ENCODE data around the gene THAP3. TPM values are rescaled to one million over a fixed set of nuclear protein-coding genes. Genes with fewer than 3 reads are reported as not detected.

THAP3 gene
- total and polyA plus RNA-seq, 9 of the 15 experiments (the other 6 are each of a cell fraction or from before 2014, with no cell fraction given): 1.9 to 31.2 (median 18.2) TPM

DNA sequence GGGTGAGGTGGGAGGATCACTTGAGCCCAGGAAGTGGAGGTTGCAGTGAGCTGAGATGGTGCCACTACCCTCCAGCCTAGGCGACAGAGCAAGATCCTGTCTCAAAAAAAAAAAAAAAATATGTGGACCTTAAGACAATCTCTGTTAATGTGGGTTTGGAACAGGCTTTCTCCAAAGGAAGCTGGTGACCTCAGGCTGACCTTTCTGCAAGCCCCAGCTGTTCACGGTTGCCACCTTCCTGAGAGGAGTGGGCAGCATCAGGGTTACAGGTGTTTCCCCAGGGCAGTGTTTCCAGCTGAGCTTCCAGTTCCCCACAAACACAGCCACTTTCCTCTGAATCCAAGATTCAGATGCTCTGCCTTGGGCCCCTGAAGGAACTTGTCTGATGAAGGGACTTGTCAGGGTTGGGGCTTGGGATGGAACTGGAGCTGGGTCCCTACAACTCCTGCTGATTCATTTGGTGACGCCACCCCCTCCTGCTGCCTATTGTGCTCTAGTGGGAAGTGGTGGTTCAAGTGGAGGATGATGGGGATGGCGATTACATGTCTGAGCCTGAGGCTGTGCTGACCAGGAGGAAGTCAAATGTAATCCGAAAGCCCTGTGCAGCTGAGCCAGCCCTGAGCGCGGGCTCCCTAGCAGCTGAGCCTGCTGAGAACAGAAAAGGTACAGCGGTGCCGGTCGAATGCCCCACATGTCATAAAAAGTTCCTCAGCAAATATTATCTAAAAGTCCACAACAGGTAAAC lies 42.9 kb upstream of the THAP3 start (continued):
- TF ChIP-seq NR4A1 (CRISPR knock-in tag; IDR thresholded peaks at IDR 0.05): no peak
- no peak for TF ChIP-seq NR4A1 (tag; IDR thresholded peaks at IDR 0.05)
- TF ChIP-seq RB1 (IDR thresholded peaks at IDR 0.05; ENCODE audit: low read depth): peak; percentile 9; the same call in 1 of the 2 replicates
- no peak for TF ChIP-seq HNRNPH1 (optimal IDR thresholded peaks at IDR 0.05; ENCODE audit: low read depth, low read length)
- TF ChIP-seq, protein P1, sequence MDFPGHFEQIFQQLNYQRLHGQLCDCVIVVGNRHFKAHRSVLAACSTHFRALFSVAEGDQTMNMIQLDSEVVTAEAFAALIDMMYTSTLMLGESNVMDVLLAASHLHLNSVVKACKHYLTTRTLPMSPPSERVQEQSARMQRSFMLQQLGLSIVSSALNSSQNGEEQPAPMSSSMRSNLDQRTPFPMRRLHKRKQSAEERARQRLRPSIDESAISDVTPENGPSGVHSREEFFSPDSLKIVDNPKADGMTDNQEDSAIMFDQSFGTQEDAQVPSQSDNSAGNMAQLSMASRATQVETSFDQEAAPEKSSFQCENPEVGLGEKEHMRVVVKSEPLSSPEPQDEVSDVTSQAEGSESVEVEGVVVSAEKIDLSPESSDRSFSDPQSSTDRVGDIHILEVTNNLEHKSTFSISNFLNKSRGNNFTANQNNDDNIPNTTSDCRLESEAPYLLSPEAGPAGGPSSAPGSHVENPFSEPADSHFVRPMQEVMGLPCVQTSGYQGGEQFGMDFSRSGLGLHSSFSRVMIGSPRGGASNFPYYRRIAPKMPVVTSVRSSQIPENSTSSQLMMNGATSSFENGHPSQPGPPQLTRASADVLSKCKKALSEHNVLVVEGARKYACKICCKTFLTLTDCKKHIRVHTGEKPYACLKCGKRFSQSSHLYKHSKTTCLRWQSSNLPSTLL (IDR thresholded peaks at IDR 0.05): no peak
- TF ChIP-seq ZNF212 (CRISPR knock-in tag; IDR thresholded peaks at IDR 0.05): no peak
- TF ChIP-seq ZNF143 (CRISPR knock-in tag; IDR thresholded peaks at IDR 0.05): no peak
- no peak for TF ChIP-seq PHTF2 (CRISPR knock-in tag; IDR thresholded peaks at IDR 0.05)
- peak; percentile 52 to 53; a peak in 3 of 4 replicates for TF ChIP-seq NRF1 (conservative IDR thresholded peaks at IDR 0.05 in 1 of 2, IDR thresholded peaks at IDR 0.05 in 1 of 2)
- TF ChIP-seq, protein P2, sequence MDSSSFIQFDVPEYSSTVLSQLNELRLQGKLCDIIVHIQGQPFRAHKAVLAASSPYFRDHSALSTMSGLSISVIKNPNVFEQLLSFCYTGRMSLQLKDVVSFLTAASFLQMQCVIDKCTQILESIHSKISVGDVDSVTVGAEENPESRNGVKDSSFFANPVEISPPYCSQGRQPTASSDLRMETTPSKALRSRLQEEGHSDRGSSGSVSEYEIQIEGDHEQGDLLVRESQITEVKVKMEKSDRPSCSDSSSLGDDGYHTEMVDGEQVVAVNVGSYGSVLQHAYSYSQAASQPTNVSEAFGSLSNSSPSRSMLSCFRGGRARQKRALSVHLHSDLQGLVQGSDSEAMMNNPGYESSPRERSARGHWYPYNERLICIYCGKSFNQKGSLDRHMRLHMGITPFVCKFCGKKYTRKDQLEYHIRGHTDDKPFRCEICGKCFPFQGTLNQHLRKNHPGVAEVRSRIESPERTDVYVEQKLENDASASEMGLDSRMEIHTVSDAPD (CRISPR knock-in tag; IDR thresholded peaks at IDR 0.05): no peak
- no peak for TF ChIP-seq ZNF197 (CRISPR knock-in tag; IDR thresholded peaks at IDR 0.05; ENCODE audit: low read depth)
- no peak for TF ChIP-seq ZNF41 (CRISPR knock-in tag; conservative IDR thresholded peaks at IDR 0.05)
- TF ChIP-seq KLF1 (tag; IDR thresholded peaks at IDR 0.05): no peak
- no peak for TF ChIP-seq PCBP1 (IDR thresholded peaks at IDR 0.05; ENCODE audit: low read depth, low read length, poor library complexity, severe bottlenecking)
- 0 out of 2 replicates have a peak, but pooled peaks have one; percentile 26 for TF ChIP-seq CHD2 (IDR thresholded peaks at IDR 0.05; ENCODE audit: low read depth, low read length)
- TF ChIP-seq ZNF224 (CRISPR knock-in tag; IDR thresholded peaks at IDR 0.05): no peak
- TF ChIP-seq ZNF696 (CRISPR knock-in tag; conservative IDR thresholded peaks at IDR 0.05): no peak
- no peak for TF ChIP-seq ZNF146 (CRISPR knock-in tag; IDR thresholded peaks at IDR 0.05; ENCODE audit: unreplicated experiment)
- no peak for TF ChIP-seq ZBED1 (IDR thresholded peaks at IDR 0.05)
- TF ChIP-seq, protein P3, sequence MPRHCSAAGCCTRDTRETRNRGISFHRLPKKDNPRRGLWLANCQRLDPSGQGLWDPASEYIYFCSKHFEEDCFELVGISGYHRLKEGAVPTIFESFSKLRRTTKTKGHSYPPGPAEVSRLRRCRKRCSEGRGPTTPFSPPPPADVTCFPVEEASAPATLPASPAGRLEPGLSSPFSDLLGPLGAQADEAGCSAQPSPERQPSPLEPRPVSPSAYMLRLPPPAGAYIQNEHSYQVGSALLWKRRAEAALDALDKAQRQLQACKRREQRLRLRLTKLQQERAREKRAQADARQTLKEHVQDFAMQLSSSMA (CRISPR knock-in tag; IDR thresholded peaks at IDR 0.05): no peak
- no peak for TF ChIP-seq RAD51 (IDR thresholded peaks at IDR 0.05; ENCODE audit: borderline replicate concordance, low read depth)
- TF ChIP-seq, protein P4, sequence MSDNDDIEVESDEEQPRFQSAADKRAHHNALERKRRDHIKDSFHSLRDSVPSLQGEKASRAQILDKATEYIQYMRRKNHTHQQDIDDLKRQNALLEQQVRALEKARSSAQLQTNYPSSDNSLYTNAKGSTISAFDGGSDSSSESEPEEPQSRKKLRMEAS (CRISPR knock-in tag; IDR thresholded peaks at IDR 0.05): peak; percentile 26; the same call in 1 of the 2 replicates
- no peak for TF ChIP-seq ZFPM2 (CRISPR knock-in tag; IDR thresholded peaks at IDR 0.05)

All from K562 (cell line).